GM19397 (cell line): ENCODE data around the gene CD209.
A peak's percentile ranks its signal among the peaks of the same experiment; 100 is the strongest.

Source experiments
- ATAC-seq: cut with Tn5 transposase; IDR thresholded peaks from one replicate; pipeline ENCODE4 v1.9.1; 2021; ENCODE audit warnings: mild to moderate bottlenecking, moderate library complexity; ENCODE audit not compliant: unreplicated experiment

CD209 gene

GRCh38 chr19:7706188-7706954, 41.0 kb downstream of the CD209 start:
- ATAC-seq: no peak

GRCh38 chr19:7705387-7706187, 41.7 kb downstream of the CD209 start:
- peak; percentile 52 for ATAC-seq

- ATAC-seq: no peak
Observed at GRCh38 chr19:7704280-7705060, 42.9 kb downstream of the CD209 start.

DNA sequence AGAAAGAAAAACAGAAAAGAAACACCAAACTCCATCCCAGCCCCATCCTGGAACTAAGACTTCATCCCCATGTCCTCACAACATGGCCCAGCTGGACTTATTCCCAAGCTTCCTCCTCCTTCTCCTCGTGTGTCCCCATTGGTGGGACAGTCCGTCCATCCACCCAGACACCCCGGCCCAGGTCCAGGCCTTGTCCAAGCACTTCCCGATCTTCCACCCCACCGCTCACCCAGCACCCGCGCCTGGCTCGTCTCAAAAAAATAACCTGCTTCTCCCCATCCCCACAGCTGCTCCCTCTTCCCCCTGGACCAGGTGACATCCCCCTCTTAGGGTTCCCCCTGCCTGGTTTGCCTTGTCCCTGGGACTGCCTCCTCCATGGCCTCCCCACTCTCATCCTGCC, 44.0 kb downstream of the CD209 start:
- no peak for ATAC-seq

- peak; percentile 47 for ATAC-seq
Observed at GRCh38 chr19:7701654-7702457, 45.5 kb downstream of the CD209 start, which contains the start of gene FCER2. Gene FCER2 (minus strand): TSS chr19:7702131. CDS start chr19:7699760, 2,371 bp downstream.

DNA sequence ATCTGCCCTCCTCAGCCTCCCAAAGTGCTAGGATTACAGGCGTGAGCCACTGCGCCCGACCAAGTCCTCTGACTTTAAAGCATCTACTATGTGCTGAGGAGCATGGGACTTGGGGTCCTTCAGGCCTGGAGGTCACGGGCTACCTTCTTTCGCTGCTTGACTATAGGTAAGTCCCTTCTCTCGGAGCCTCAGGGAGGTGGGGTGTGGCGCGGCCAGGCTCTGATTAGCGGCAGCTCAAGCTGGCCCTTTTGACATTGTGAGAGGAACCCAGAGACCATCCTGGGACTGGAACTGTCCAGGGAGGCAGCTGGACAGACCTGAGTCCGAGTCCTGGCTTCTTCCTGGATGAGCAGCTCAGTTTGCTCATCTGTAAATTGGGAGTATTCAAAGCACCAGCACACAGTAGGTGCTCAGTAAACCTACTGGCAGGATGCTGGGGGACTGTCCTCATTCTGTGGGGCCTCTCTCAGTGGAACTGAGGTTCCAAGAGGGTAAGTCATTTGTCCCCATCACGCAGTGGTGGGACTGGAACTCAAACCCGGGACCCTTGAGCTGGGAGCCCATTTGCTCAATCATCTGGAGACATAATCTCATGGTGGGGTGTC, 46.2 kb downstream of the CD209 start:
- no peak for ATAC-seq

GRCh38 chr19:7699417-7700401, 47.6 kb downstream of the CD209 start:
- ATAC-seq: no peak

DNA sequence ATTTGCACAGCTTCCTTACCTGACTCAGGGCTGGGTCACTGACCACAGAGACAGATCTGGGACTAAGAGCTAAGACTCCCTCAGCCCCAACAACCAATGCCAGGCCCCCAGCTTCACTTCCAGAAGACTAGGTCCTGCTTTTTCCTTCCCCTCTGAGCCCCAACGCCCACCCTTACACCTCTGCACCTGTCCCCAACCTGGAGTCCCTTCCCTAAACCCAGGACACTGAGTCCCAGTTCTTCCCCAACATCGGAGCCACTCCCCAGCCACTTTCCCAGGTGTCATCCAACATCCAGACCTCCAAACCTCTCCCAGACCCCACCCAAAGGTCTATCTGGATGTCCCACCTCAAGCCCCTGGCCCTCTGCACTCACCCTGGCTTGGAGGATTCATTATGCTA, 48.3 kb downstream of the CD209 start:
- no peak for ATAC-seq

- no peak for ATAC-seq
Observed at GRCh38 chr19:7698583-7698982, 48.8 kb downstream of the CD209 start.

DNA sequence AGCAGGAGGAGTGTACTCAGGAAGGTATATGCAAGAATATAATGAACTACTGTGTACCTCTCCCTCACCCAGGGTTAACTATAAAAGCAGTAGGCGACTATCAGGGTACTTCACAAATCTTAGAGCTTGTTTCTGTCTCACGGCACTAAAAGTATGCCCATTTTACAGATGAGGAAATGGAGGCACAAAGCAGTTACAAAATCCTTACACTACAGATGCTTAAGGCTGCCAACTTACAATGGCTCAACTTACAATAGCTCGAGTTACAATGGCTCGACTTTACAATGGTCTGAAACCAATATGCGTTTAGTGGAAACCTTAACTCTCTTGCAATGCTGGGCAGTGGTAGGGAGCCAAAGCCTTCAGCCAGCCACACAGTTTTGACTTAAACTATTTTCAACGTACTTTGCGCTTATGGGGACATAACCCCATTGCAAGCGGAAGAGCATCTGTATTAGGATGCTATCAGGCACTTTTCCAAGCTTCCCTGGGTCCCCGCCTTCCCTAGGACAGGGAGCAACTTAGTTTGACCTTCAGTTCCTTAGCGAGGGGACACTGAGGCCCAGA, 49.5 kb downstream of the CD209 start:
- ATAC-seq: no peak

DNA sequence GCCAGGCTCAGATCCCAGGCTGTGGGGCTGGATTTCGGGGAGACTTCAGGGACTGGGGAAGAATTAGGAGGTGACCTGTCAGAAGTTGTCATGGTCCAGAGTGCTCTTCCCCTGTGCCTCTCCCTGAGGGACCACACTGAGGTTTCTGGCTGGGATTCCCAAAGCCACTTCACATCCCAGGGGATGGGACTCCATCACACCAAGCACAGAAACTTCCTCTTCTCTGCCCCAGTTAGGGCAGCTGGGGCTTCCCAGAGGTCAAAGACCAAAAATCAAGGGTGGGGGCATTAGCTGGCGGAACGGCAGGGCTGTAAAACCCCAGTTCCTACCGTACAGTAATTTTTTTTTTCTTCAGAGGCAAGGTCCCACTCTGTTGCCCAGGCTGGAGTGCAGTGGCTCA, 52.8 kb downstream of the CD209 start:
- ATAC-seq: no peak

DNA sequence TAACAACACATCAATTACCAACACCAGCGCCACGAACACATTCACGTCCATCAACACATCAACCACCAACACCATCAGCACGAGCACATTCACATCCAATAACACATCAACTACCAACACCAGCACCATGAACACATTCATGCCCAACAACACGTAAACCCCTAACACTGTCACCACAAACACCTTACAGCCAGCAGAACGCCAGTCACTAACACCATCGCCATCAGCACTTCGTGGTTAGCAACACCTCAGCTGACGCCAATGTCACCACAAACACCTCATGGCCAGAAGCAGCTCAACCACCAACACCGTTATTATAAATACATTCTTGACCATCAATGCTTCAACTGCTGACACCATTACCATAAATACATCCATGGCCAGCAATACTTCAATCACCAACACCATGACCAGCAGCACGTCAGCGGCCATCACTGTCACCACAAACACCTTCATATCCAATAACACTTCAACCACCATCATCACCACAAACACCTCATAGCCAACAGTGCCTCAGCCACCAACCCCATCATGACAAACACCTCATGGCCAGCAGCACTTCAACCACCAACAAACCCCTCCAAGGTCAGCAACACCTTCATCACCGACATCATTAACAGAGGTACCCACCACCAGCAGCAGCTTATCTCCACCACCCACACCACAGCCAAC, 54.8 kb downstream of the CD209 start:
- ATAC-seq: no peak

DNA sequence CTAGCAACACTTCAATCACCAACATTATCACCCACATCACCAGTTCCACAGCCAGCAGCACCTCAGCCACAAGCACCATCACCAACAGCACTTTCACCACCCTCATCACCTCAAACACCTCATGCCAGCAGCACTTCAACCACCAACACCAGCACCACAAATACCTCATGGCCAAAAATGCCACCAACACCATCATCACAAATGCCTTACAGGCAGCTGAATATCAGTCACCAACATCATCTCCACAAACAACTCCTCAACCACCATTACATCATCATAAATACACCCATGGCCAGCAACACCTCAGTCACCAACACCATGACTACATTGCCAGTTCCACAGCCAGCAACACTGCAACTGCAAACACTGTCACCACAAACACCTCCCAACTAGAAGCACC, 55.8 kb downstream of the CD209 start:
- no peak for ATAC-seq

DNA sequence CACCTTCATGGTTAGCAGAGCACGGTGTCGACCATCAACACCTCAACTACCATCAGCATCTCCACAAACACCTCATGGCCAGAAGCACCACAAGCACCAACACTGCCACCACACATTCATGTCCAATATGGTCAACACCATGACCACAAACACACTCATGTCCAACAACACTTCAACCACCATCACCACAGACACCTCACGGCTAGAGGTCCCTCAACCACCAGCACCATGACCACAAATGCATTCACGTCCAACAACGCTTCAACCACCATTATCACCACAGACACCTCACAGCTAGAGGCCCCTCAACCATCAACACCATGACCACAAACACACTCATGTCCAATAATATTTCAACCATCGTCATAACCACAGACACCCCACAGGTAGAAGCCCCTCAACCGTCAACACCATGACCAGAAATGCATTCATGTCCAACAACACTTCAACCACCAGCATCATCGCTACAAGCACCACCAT, 56.5 kb downstream of the CD209 start:
- ATAC-seq: no peak
